AG10803 (cell line): ENCODE data around the gene ZNF750.
"Not testable (repeated sequence)": the region's sequence is repeated elsewhere in the genome, so short reads cannot be mapped to it uniquely, and the experiment has no call there.

Source experiments
- DNase-seq: peaks from one replicate; pipeline ENCODE4 v3.0.0; 2010; ENCODE audit warnings: low read depth
- H3K4me3 ChIP-seq: 2 replicates; pipeline ENCODE4 v1.5.1; 2011; ENCODE audit warnings: mild to moderate bottlenecking, low read length, control low read depth
- TF ChIP-seq, protein P1 (sequence below): conservative IDR thresholded peaks from 2 replicates; pipeline ENCODE4 v1.5.1; 2011; ENCODE audit warnings: mild to moderate bottlenecking, low read length, control low read depth, inconsistent platforms

Gene ZNF750

DNA sequence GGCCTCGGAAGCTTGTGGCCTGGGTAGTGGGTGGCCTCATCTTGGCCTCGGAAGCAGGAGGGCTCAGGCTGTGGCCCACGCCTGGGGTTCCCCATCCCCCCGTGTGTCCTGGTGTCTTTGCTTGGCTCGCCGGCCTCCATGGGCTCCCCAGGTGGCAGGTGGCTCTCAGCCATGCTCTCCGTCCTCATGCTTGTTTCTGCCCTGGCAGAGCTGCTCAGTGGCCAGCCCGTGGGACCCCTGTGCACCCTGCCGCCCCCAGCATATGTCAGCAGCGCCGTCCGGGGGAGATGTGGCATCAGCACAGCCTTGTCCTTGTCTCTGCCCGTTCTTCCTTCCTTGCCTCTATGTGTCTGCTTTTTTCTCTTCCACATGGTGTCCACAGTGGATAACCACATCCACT, 49.4 kb downstream of the ZNF750 start:
- TF ChIP-seq, protein P1, sequence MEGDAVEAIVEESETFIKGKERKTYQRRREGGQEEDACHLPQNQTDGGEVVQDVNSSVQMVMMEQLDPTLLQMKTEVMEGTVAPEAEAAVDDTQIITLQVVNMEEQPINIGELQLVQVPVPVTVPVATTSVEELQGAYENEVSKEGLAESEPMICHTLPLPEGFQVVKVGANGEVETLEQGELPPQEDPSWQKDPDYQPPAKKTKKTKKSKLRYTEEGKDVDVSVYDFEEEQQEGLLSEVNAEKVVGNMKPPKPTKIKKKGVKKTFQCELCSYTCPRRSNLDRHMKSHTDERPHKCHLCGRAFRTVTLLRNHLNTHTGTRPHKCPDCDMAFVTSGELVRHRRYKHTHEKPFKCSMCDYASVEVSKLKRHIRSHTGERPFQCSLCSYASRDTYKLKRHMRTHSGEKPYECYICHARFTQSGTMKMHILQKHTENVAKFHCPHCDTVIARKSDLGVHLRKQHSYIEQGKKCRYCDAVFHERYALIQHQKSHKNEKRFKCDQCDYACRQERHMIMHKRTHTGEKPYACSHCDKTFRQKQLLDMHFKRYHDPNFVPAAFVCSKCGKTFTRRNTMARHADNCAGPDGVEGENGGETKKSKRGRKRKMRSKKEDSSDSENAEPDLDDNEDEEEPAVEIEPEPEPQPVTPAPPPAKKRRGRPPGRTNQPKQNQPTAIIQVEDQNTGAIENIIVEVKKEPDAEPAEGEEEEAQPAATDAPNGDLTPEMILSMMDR = no peak
- DNase-seq = no peak
- no peak overlapping the region for H3K4me3 ChIP-seq

DNA sequence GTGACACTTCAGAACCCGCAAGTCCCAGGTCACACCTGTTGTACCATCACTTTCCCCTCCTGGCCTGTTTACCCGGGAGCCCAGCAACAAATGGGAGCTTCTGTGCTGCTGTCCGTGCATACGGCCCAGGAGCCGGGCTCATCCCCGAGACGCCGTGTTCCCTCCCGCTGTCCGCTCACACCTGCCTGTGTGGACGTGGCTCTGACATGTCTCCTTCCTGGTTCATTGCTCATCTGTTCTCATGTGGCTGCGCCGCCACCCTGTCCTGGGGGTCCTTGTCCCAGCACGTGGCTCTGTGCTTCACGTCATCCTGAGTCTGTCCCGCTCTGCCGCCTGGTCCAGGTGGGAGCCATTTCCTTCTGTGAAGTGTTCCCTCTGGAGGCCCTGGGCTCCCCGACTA, 50.0 kb downstream of the ZNF750 start:
- H3K4me3 ChIP-seq = no peak overlapping the region
- no peak for DNase-seq
- TF ChIP-seq, protein P1 = no peak

DNA sequence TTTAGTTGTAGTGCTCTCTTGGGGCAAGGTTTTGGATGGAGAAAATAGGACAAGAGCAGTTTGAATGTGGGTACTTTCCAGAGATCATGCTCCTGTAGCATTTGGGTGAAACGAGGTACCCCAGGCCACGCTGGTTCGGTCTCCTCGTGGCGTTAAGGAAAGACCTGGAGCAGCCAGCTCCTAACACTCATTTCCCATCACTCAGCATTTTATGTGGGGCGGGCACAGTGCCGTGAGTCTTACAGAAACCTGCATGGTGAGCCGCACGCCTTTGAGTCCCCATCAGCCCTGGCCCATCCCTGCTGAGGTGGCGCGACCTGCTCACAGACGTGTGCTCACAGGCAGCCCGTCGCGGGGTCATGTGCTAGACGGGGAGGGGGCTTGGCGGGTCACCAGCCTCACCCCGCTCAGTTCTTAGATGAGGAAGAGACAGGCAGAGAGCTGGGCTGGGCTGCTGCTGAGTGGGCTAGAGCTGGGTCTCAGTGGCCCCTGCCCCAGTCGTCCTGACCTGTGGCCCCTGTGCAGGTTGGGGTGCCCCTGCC, 50.7 kb downstream of the ZNF750 start:
- TF ChIP-seq, protein P1 = no peak
- DNase-seq = no peak
- no peak overlapping the region for H3K4me3 ChIP-seq

DNA sequence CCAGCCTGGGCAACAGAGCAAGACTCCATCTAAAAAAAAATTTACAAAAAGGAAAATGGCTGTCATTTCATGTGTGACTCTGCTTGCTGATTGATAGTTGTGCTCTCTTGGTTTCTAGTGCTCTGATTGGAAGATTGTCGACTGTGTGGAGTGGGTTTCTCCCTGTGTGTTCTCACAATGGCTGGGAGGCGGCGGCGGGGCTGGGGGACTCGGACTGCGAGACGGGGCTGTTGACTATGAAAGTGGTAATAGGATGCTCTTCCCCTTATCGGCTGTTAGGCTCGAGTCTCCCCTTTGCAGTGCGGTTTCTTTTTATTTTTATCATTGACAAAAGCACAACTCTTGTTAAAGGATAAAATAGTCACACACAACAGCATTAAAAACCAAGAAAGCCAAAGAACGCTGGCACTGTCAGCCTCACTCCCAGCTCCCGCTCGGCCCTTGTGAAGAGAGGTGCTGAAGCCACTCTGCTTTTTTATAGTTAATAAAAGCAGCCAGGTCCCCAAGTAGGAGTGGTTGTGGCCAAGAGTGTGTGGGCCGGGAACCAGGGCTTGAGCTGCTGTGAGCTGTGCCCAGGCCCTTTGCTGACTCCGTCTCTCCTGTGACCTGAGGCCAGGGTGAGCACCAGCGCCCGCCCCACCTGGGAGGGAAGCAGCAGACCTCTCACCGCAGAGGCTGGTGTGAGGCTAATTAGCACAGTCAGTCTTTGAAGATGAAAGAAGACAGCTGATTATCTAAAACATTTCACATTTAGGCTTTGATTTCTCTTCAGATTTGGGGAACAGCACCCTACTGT, 51.4 kb downstream of the ZNF750 start:
- no peak for DNase-seq
- TF ChIP-seq, protein P1 = no peak
- no peak overlapping the region for H3K4me3 ChIP-seq

DNA sequence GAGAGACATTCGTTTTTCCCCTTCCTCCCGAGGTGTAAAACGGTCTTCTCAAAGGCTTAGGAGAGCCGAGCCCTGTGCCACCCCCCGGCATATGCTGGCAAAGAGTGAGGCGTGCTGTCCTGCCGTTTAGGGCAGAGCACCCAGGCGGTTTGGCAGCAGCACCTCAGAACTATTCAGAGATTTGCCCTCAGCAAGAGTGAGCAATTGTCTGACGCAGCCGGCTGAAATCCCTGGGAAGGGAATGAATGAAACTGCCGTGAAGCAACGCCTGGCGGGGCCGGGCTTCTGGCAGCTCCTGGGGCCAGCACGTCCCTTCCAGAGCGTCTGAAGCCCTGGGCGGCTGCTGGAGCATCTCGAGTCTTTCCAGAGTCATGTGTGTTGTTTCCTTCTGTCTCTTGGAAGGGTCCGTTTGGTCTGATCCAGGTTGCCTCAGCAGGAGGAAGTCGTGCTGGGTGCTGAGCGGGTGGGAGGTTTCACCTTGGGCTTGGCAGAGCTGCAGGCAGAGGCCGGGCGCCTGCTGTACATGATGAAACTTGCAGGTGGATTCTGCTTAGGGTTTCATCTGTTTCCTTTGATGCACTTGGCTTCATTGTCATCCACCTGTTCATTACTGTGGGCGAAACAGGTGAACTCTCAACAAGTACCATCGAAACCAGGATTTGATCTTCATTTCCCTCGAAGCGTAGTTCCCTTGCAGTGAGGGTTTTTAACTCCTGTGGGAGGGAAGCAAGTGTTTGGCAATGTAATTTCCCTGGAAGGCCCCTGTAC, 52.6 kb downstream of the ZNF750 start:
- TF ChIP-seq, protein P1 = no peak
- peak overlapping the region; percentile 26; the same call in 1 of the 2 replicates for H3K4me3 ChIP-seq
- DNase-seq = peak; percentile 93

DNA sequence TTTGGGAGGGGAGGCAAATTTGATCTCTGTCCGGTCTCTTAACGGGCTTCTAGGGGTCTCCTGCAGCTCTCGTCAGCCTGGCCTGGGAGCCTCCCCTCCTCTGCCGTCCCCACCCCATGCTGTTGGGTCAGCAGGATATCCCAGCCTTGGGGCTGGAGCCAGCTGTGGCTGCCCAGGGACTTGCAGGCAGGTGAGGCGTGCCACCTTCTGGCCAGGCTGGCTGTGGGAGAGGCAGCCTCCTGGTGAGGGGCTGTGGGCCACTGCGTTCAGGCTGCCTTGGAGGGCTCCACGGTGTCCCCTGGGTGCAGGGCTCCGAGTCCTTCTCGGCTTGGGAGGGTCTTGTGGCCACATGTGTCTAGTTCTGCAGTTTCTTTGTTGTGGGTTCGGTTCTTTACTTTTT, 53.4 kb downstream of the ZNF750 start:
- H3K4me3 ChIP-seq = no peak overlapping the region
- TF ChIP-seq, protein P1 = no peak
- no peak for DNase-seq

DNA sequence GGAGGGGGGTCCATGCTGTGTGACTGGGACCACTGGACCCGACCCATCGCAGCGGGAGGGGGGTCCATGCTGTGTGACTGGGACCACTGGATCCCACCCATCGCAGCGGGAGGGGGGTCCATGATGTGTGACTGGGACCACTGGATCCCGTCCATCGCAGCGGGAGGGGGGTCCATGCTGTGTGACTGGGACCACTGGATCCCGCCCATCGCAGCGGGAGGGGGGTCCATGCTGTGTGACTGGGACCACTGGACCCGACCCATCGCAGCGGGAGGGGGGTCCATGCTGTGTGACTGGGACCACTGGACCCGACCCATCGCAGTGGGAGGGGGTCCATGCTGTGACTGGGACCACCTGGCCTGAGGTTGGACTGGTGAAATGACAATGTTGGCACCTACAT, 54.2 kb downstream of the ZNF750 start:
- H3K4me3 ChIP-seq, DNase-seq: not testable (repeated sequence)
